ENCODE results near the gene KBTBD8. TPM values are rescaled to one million over a fixed set of nuclear protein-coding genes. Genes with fewer than 3 reads are reported as not detected.

KBTBD8 gene
- total and polyA plus RNA-seq, 11 donors: 0.99 to 9.0 (median 6.1) TPM

DNA sequence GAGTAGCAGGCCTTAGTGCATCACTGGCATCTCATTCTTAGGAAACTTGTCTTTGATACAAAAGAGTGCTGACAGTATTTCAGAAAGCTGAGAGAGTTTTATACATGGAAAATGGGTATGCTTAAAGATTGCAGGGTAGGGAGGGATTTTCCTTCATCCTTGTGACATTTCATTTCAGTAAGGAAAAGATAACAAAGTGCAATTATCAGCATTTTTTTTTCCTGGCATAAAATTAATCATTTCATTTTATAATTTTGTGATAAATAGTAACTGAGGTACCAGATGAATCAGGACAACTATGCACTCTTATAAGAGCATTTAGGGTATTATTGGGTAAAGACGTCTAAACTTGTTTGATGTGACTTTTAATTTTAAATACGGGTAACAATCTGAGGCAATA is 10.3 kb downstream of the KBTBD8 start:
- DNase-seq: no peak
- peaks cover 0 to 14% (median 0%) of the 10 kb centered on the region in 12 donors for H3K4me1 ChIP-seq
- peaks cover 0 to 37% (median 18%) of the 10 kb centered on the region in 9 donors for H3K36me3 ChIP-seq
- H3K4me3 ChIP-seq: no peak overlapping the region
- no peaks in the 10 kb centered on the region for H3K9me3 ChIP-seq
- no peaks in the 10 kb centered on the region for H3K27me3 ChIP-seq
- H3K27ac ChIP-seq: peak overlapping the region in 2 of 12 donors; percentile 2 to 3
- WGBS, 4 donors: 55 to 80% (median 75%) methylated on average over 2 of the region's 2 CpGs
- TF ChIP-seq POLR2A (IDR thresholded peaks at IDR 0.05): no peak
- TF ChIP-seq, protein P1, sequence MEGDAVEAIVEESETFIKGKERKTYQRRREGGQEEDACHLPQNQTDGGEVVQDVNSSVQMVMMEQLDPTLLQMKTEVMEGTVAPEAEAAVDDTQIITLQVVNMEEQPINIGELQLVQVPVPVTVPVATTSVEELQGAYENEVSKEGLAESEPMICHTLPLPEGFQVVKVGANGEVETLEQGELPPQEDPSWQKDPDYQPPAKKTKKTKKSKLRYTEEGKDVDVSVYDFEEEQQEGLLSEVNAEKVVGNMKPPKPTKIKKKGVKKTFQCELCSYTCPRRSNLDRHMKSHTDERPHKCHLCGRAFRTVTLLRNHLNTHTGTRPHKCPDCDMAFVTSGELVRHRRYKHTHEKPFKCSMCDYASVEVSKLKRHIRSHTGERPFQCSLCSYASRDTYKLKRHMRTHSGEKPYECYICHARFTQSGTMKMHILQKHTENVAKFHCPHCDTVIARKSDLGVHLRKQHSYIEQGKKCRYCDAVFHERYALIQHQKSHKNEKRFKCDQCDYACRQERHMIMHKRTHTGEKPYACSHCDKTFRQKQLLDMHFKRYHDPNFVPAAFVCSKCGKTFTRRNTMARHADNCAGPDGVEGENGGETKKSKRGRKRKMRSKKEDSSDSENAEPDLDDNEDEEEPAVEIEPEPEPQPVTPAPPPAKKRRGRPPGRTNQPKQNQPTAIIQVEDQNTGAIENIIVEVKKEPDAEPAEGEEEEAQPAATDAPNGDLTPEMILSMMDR (IDR thresholded peaks at IDR 0.05): no peak
- no peak for ATAC-seq
- intact Hi-C loops (cut with DNase I): no loop called here

DNA sequence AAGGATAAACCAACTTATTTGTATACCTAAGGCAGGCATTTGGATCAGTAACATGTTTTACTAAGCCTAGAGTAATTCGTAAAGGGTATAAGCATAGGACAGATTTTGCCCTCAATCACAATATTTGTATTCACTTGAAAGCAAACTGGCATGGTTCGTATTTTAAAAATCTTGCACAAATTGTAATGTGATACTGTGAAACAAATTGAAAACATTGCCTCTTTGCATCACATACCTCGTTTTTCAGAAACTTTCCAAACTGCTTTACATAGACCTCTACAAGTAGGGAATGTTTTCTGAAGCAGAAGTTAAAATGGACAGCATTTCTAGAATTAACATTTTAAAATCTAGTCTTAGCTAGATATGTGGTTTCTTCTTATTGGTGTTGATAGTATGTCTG is 11.6 kb downstream of the KBTBD8 start:
- H3K4me1 ChIP-seq: peaks cover 0 to 14% (median 0%) of the 10 kb centered on the region in 12 donors
- no peak overlapping the region for H3K4me3 ChIP-seq
- peaks cover 0 to 28% (median 10%) of the 10 kb centered on the region in 9 donors for H3K36me3 ChIP-seq
- H3K27ac ChIP-seq: no peak overlapping the region
- H3K9me3 ChIP-seq: no peaks in the 10 kb centered on the region
- WGBS, 4 donors: 82 to 89% (median 84%) methylated on average over 3 of the region's 3 CpGs
- ATAC-seq (no peak), DNase-seq (no peak)
- intact Hi-C loops (cut with DNase I): no loop called here
- no peak for TF ChIP-seq POLR2A (IDR thresholded peaks at IDR 0.05)
- TF ChIP-seq, protein P1 (IDR thresholded peaks at IDR 0.05): no peak
- no peaks in the 10 kb centered on the region for H3K27me3 ChIP-seq

DNA sequence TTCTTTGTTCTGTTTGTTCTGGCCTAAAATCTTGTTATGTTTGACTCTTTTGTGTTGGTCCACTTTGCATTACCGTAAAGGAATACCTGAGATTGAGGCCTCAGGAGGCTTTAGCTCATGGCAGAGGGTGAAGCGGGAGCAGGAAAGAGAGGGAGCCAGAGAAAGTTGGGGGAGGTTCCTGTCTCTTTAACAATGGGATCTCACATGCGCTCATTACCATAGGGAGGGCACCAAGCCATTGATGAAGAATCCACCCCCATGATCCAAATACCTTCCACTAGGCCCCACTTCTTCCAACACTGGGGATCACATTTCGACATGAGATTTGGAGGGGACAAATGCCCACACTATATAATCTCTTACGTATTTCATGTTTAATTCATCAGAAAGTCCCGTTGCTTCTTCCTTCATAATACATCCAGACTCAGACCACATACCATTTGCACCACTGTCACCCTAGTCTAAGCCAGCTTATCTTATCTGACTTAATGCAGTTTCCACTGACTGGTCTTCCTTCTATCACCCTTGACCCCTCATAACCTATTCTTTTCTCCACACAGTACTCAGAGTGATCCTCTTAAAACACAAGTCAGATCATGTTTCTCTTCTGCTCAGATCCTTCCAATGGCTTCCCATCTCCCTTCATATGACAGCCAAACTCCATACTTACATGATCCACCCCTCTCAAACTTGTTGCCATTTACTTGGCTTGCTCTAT is 13.5 kb downstream of the KBTBD8 start:
- Histone ChIP-seq H3K9me3 (no peaks in the 10 kb centered on the region), H3K27me3 (no peaks in the 10 kb centered on the region), H3K4me1 (peaks cover 0 to 10% (median 0%) of the 10 kb centered on the region in 12 donors), H3K27ac (no peak overlapping the region), H3K4me3 (no peak overlapping the region), H3K36me3 (peaks cover 0 to 28% (median 10%) of the 10 kb centered on the region in 9 donors)
- intact Hi-C loops (cut with DNase I): no loop called here
- TF ChIP-seq, protein P1 (IDR thresholded peaks at IDR 0.05): no peak
- no peak for TF ChIP-seq POLR2A (IDR thresholded peaks at IDR 0.05)
- WGBS, 4 donors: 83 to 88% (median 86%) methylated on average over 6 of the region's 6 CpGs
- ATAC-seq (no peak), DNase-seq (no peak)

DNA sequence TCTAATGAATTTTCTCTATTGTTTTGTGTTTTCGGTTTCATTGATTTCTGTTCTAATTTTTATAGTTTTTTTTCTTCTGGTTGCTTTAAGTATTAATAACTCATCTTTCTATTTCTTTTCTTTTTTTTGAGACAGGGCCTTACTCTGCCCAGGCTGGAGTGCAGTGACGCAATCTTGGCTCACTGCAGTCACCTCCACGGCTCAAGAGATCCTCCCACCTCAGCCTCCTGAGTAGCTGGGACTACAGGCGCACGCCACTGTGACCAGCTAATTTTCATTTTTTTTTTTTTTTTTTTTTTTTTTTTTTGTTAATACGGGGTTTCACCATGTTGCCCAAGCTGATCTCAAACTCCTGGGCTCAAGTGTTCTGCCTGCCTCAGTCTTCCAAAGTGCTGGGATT is 14.5 kb downstream of the KBTBD8 start:
- Histone ChIP-seq H3K9me3 (no peaks in the 10 kb centered on the region), H3K27me3 (no peaks in the 10 kb centered on the region), H3K4me1 (peaks cover 0 to 16% (median 2%) of the 10 kb centered on the region in 12 donors), H3K36me3 (peaks cover 0 to 27% (median 10%) of the 10 kb centered on the region in 9 donors), H3K27ac (no peak overlapping the region), H3K4me3 (no peak overlapping the region)
- intact Hi-C loops (cut with DNase I): no loop called here
- 94 to 96% (median 94%) methylated on average over 6 of the region's 6 CpGs for WGBS, 4 donors
- no peak for ATAC-seq
- no peak for TF ChIP-seq POLR2A (IDR thresholded peaks at IDR 0.05)
- no peak for DNase-seq

All from heart left ventricle (tissue), 16 donors.